ENCODE data around the gene PGAP2. TPM values are rescaled to one million over a fixed set of nuclear protein-coding genes. Genes with fewer than 3 reads are reported as not detected.

PGAP2 gene
- total RNA-seq, 1 experiment from 2014 or later: 53.6 TPM

DNA sequence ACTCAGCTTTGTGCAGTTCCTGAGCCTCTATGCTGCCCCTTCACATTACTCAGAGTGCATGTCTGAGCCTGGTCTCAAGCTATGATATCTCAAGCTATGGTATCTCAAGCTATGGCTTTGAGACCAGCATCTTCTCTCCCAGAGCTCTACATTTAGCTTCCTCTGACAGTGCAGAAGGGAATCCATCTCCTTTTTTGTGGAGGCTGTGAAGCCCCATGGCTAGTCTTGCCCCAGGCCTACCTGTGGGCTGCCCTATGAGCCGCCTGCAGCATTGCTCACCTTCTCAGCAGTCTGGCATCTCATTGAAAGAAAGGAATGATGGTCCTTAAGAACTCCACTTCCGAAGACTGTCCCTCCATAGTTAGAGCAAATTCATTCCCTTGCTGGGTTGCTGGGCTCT, 12.6 kb downstream of the PGAP2 start:
- Histone ChIP-seq H3K36me3 (ENCODE audit: control insufficient read depth, insufficient read depth, low read length) (peaks cover 1% of the 10 kb centered on the region; the same call in 1 of the 2 replicates), H3K9me3 (no peaks in the 10 kb centered on the region), H3K4me3 (ENCODE audit: low read depth, low read length) (no peak overlapping the region), H3K27me3 (replicated peaks; ENCODE audit: control insufficient read depth, insufficient read depth, low read length) (no peaks in the 10 kb centered on the region), H3K4me1 (peaks cover 15% of the 10 kb centered on the region)
- intact Hi-C loops (cut with micrococcal nuclease; ENCODE audit: unreplicated experiment): no loop called here
- no peak for DNase-seq
- no peak overlapping the region for H3K4me3 Mint-ChIP-seq (ENCODE audit: unreplicated experiment)
- H3K9me3 Mint-ChIP-seq (ENCODE audit: unreplicated experiment): no peaks in the 10 kb centered on the region
- H3K27ac Mint-ChIP-seq (ENCODE audit: unreplicated experiment): no peak overlapping the region
- no peaks in the 10 kb centered on the region for H3K27me3 Mint-ChIP-seq (ENCODE audit: insufficient read depth, unreplicated experiment)
- peaks cover 19% of the 10 kb centered on the region for H3K36me3 Mint-ChIP-seq (ENCODE audit: insufficient read depth, unreplicated experiment)
- ChIA-PET POLR2A (interaction anchor here (0.6 to 0.8 kb wide), 2 partner anchors 12 to 274 kb away, joined by 3 read pairs; no protein-coding TSS in a partner anchor), CTCF (interaction anchor here (1.7 kb wide), 1 partner anchor 20 kb away, joined by 8 read pairs; the partner anchor contains the start of gene RHOG)
- H3K4me1 Mint-ChIP-seq (ENCODE audit: low read depth, unreplicated experiment): peaks cover 13% of the 10 kb centered on the region
- no TSS peak for BruUV-seq (replicated peaks)
- TF ChIP-seq, protein P1, sequence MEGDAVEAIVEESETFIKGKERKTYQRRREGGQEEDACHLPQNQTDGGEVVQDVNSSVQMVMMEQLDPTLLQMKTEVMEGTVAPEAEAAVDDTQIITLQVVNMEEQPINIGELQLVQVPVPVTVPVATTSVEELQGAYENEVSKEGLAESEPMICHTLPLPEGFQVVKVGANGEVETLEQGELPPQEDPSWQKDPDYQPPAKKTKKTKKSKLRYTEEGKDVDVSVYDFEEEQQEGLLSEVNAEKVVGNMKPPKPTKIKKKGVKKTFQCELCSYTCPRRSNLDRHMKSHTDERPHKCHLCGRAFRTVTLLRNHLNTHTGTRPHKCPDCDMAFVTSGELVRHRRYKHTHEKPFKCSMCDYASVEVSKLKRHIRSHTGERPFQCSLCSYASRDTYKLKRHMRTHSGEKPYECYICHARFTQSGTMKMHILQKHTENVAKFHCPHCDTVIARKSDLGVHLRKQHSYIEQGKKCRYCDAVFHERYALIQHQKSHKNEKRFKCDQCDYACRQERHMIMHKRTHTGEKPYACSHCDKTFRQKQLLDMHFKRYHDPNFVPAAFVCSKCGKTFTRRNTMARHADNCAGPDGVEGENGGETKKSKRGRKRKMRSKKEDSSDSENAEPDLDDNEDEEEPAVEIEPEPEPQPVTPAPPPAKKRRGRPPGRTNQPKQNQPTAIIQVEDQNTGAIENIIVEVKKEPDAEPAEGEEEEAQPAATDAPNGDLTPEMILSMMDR (IDR thresholded peaks at IDR 0.05; ENCODE audit: insufficient read depth in 1 of 2, low read depth in 1 of 2, low read length in 1 of 2, severe bottlenecking in 1 of 2, unreplicated experiment in 1 of 2): no peak

DNA sequence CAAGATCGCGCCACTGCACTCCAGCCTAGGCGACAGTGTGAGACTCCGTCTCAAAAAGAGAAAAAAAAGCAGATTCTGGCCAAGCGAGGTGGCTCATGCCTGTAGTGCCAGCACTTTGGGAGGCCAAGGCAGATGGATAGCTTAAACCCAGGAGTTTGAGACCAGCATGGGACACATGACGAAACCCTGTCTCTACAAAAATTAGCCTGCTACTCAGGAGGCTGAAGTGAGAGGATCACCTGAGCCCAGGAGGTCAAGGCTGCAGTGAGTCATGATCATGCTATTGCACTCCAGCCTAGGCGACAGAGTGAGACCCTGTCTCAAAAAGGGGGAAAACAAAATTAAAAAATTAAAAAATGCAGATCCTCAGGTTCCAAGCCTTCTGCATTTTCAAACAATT, 14.0 kb downstream of the PGAP2 start:
- intact Hi-C loops (cut with micrococcal nuclease; ENCODE audit: unreplicated experiment): no loop called here
- Mint-ChIP-seq H3K27me3 (ENCODE audit: insufficient read depth, unreplicated experiment) (no peaks in the 10 kb centered on the region), H3K27ac (ENCODE audit: unreplicated experiment) (no peak overlapping the region), H3K36me3 (ENCODE audit: insufficient read depth, unreplicated experiment) (peaks cover 33% of the 10 kb centered on the region), H3K4me3 (ENCODE audit: unreplicated experiment) (no peak overlapping the region), H3K4me1 (ENCODE audit: low read depth, unreplicated experiment) (peaks cover 4% of the 10 kb centered on the region), H3K9me3 (ENCODE audit: unreplicated experiment) (no peaks in the 10 kb centered on the region)
- TF ChIP-seq, protein P1 (IDR thresholded peaks at IDR 0.05; ENCODE audit: insufficient read depth in 1 of 2, low read depth in 1 of 2, low read length in 1 of 2, severe bottlenecking in 1 of 2, unreplicated experiment in 1 of 2): no peak
- ChIA-PET CTCF (interaction anchor here (1.2 kb wide), 1 partner anchor 19 kb away, joined by 3 read pairs; the partner anchor contains the start of gene RHOG), POLR2A (no interaction called here)
- no peaks in the 10 kb centered on the region for H3K27me3 ChIP-seq (replicated peaks; ENCODE audit: control insufficient read depth, insufficient read depth, low read length)
- peaks cover 1% of the 10 kb centered on the region; the same call in 1 of the 2 replicates for H3K36me3 ChIP-seq (ENCODE audit: control insufficient read depth, insufficient read depth, low read length)
- H3K9me3 ChIP-seq: no peaks in the 10 kb centered on the region
- peaks cover 1% of the 10 kb centered on the region for H3K4me1 ChIP-seq
- no peak for DNase-seq
- H3K4me3 ChIP-seq (ENCODE audit: low read depth, low read length): no peak overlapping the region
- no TSS peak for BruUV-seq (replicated peaks)

DNA sequence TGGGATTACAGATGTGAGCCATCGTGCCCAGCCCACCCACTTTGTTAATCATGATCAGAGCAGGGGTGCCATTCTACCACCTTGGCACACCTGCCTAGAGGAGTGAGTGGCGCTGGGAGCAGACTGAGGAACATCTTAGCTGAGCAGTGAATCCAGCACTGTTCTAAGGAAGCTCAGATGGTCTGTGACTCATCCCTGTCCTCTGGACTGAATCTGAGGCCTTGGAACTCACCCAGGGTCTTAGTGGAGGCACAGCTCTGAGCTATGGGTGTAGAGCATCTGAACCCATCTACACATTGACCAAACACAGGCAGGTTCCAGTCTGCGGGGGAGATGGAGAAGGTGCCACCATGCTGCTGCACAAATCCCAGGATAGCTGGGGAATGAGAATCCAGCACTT, 14.9 kb downstream of the PGAP2 start:
- H3K4me3 ChIP-seq (ENCODE audit: low read depth, low read length): no peak overlapping the region
- no peaks in the 10 kb centered on the region for H3K27me3 ChIP-seq (replicated peaks; ENCODE audit: control insufficient read depth, insufficient read depth, low read length)
- H3K4me1 ChIP-seq: no peaks in the 10 kb centered on the region
- Mint-ChIP-seq H3K4me1 (ENCODE audit: low read depth, unreplicated experiment) (no peaks in the 10 kb centered on the region), H3K36me3 (ENCODE audit: insufficient read depth, unreplicated experiment) (peaks cover 38% of the 10 kb centered on the region), H3K27ac (ENCODE audit: unreplicated experiment) (no peak overlapping the region), H3K9me3 (ENCODE audit: unreplicated experiment) (no peaks in the 10 kb centered on the region), H3K27me3 (ENCODE audit: insufficient read depth, unreplicated experiment) (no peaks in the 10 kb centered on the region), H3K4me3 (ENCODE audit: unreplicated experiment) (no peak overlapping the region)
- intact Hi-C loops (cut with micrococcal nuclease; ENCODE audit: unreplicated experiment): no loop called here
- H3K9me3 ChIP-seq: no peaks in the 10 kb centered on the region
- TF ChIP-seq, protein P1 (IDR thresholded peaks at IDR 0.05; ENCODE audit: insufficient read depth in 1 of 2, low read depth in 1 of 2, low read length in 1 of 2, severe bottlenecking in 1 of 2, unreplicated experiment in 1 of 2): no peak
- ChIA-PET POLR2A (no interaction called here), CTCF (interaction anchor here (1.2 kb wide), 1 partner anchor 18 kb away, joined by 3 read pairs; the partner anchor contains the start of gene RHOG)
- DNase-seq: no peak
- no peaks in the 10 kb centered on the region; the same call in none of the 2 replicates for H3K36me3 ChIP-seq (ENCODE audit: control insufficient read depth, insufficient read depth, low read length)
- no TSS peak for BruUV-seq (replicated peaks)
